MM.1S (cell line): ENCODE data around the gene HEATR3.

Experiments used
- DNase-seq: peaks from one replicate; pipeline ENCODE4 v3.0.0-alpha.2; 2015
- H2AFZ ChIP-seq: fragments of 300-600 bp; sonication (generic); 2 replicates; pipeline ENCODE4 v1.6.0; 2016; ENCODE audit warnings: antibody characterized with exemption, low read length
- H3F3A ChIP-seq: fragments of 300-600 bp; sonication (generic); 2 replicates; pipeline ENCODE4 v1.6.1; 2016; ENCODE audit warnings: mild to moderate bottlenecking, antibody characterized with exemption, low read length, moderate library complexity, mixed read lengths; ENCODE audit not compliant: insufficient read depth
- H3K27ac ChIP-seq: fragments of 300-600 bp; sonication (generic); 2 replicates; pipeline ENCODE4 v1.5.1; 2016; ENCODE audit warnings: mild to moderate bottlenecking, low read length
- H3K27me3 ChIP-seq: fragments of 300-600 bp; sonication (generic); replicated peaks from 2 replicates; pipeline ENCODE4 v1.6.0; 2016; ENCODE audit warnings: low read length; ENCODE audit not compliant: insufficient read depth
- H3K36me3 ChIP-seq: fragments of 300-600 bp; sonication (generic); replicated peaks from 2 replicates; pipeline ENCODE4 v1.6.1; 2016; ENCODE audit warnings: mild to moderate bottlenecking, low read length, mixed read lengths; ENCODE audit not compliant: insufficient read depth
- H3K4me1 ChIP-seq: fragments of 300-600 bp; sonication (generic); 2 replicates; pipeline ENCODE4 v1.6.1; 2016; ENCODE audit warnings: low read length, mixed read lengths
- H3K4me2 ChIP-seq: fragments of 300-600 bp; sonication (generic); 2 replicates; pipeline ENCODE4 v1.6.0; 2016; ENCODE audit warnings: low read depth, low read length
- H3K4me3 ChIP-seq: fragments of 300-600 bp; sonication (generic); 2 replicates; pipeline ENCODE4 v1.5.1; 2016; ENCODE audit warnings: low read length, mixed read lengths
- H3K79me2 ChIP-seq: fragments of 300-600 bp; sonication (generic); 2 replicates; pipeline ENCODE4 v1.6.1; 2016; ENCODE audit warnings: mixed run types, low read length, mixed read lengths
- H3K9ac ChIP-seq: fragments of 300-600 bp; sonication (generic); 2 replicates; pipeline ENCODE4 v1.6.1; 2016; ENCODE audit warnings: low read length, mixed read lengths
- H3K9me2 ChIP-seq: fragments of 300-600 bp; sonication (generic); replicated peaks from 2 replicates; pipeline ENCODE4 v1.6.1; 2016; ENCODE audit warnings: mild to moderate bottlenecking, low read length, mixed read lengths; ENCODE audit not compliant: insufficient read depth
- H3K9me3 ChIP-seq: fragments of 300-600 bp; sonication (generic); replicated peaks from 2 replicates; pipeline ENCODE4 v1.6.1; 2016; ENCODE audit warnings: mild to moderate bottlenecking, low read length, mixed read lengths; ENCODE audit not compliant: insufficient read depth
- H4K20me1 ChIP-seq: fragments of 300-600 bp; sonication (generic); 2 replicates; pipeline ENCODE4 v1.6.1; 2016; ENCODE audit warnings: mild to moderate bottlenecking, low read length, moderate library complexity, mixed read lengths; ENCODE audit not compliant: insufficient read depth
- CTCF ChIP-seq: fragments of 300-600 bp; sonication (generic); IDR thresholded peaks from 2 replicates; pipeline ENCODE4 v1.5.1; 2016; ENCODE audit warnings: antibody characterized with exemption, low read length, mixed read lengths
- EZH2 ChIP-seq: fragments of 300-600 bp; sonication (generic); optimal IDR thresholded peaks from 2 replicates; pipeline ENCODE3; 2017; ENCODE audit warnings: low read depth, mild to moderate bottlenecking, antibody characterized with exemption, low read length, mixed read lengths
- EZH2phosphoT487 ChIP-seq: fragments of 300-600 bp; sonication (generic); IDR thresholded peaks from 2 replicates; pipeline ENCODE4 v1.6.1; 2018; ENCODE audit warnings: antibody characterized with exemption, low read length

Gene HEATR3

GRCh38 chr16:50093607-50094539, 28.1 kb downstream of the HEATR3 start:
- no peak overlapping the region for H3K27ac ChIP-seq
- H3K27me3 ChIP-seq = no peaks in the 10 kb centered on the region
- TF ChIP-seq EZH2phosphoT487 (no peak), EZH2 (no peak), CTCF (no peak)
- DNase-seq = no peak
- no peaks in the 10 kb centered on the region for H3K9me2 ChIP-seq
- no peaks in the 10 kb centered on the region for H4K20me1 ChIP-seq
- H3K79me2 ChIP-seq = no peaks in the 10 kb centered on the region
- H3K4me3 ChIP-seq = no peak overlapping the region
- no peak overlapping the region for H2AFZ ChIP-seq
- no peak overlapping the region for H3K4me2 ChIP-seq
- H3F3A ChIP-seq = no peaks in the 10 kb centered on the region
- H3K4me1 ChIP-seq = no peaks in the 10 kb centered on the region
- H3K9me3 ChIP-seq = no peaks in the 10 kb centered on the region
- H3K9ac ChIP-seq = no peak overlapping the region
- H3K36me3 ChIP-seq = no peaks in the 10 kb centered on the region; the same call in 1 of the 2 replicates

- no peak overlapping the region for H3K4me2 ChIP-seq
- no peak for DNase-seq
- H3K4me1 ChIP-seq = no peaks in the 10 kb centered on the region
- H4K20me1 ChIP-seq = no peaks in the 10 kb centered on the region
- H3K36me3 ChIP-seq = peaks cover 6% of the 10 kb centered on the region; the same call in 1 of the 2 replicates
- no peak overlapping the region for H3K27ac ChIP-seq
- H3F3A ChIP-seq = no peaks in the 10 kb centered on the region
- no peaks in the 10 kb centered on the region for H3K79me2 ChIP-seq
- no peaks in the 10 kb centered on the region for H3K9me3 ChIP-seq
- H3K4me3 ChIP-seq = no peak overlapping the region
- TF ChIP-seq CTCF (no peak), EZH2 (no peak), EZH2phosphoT487 (no peak)
- no peaks in the 10 kb centered on the region for H3K27me3 ChIP-seq
- no peak overlapping the region for H3K9ac ChIP-seq
- no peaks in the 10 kb centered on the region for H3K9me2 ChIP-seq
- no peak overlapping the region for H2AFZ ChIP-seq
Observed at GRCh38 chr16:50096791-50097190, 31.0 kb downstream of the HEATR3 start.

GRCh38 chr16:50099957-50100648, 34.3 kb downstream of the HEATR3 start:
- Histone ChIP-seq H3K4me1 (no peaks in the 10 kb centered on the region), H3K9me3 (no peaks in the 10 kb centered on the region), H3K27ac (no peak overlapping the region), H3K27me3 (no peaks in the 10 kb centered on the region), H4K20me1 (no peaks in the 10 kb centered on the region), H3K4me3 (no peak overlapping the region), H3K4me2 (no peak overlapping the region), H3K79me2 (no peaks in the 10 kb centered on the region), H3K36me3 (peaks cover 16% of the 10 kb centered on the region; the same call in 1 of the 2 replicates), H2AFZ (no peak overlapping the region), H3K9me2 (no peaks in the 10 kb centered on the region), H3K9ac (no peak overlapping the region), H3F3A (no peaks in the 10 kb centered on the region)
- DNase-seq = no peak
- no peak for TF ChIP-seq EZH2
- no peak for TF ChIP-seq EZH2phosphoT487
- TF ChIP-seq CTCF = no peak
